ENCODE data around the gene GADL1. TPM values are rescaled to one million over a fixed set of nuclear protein-coding genes. Genes with fewer than 3 reads are reported as not detected.

The GADL1 gene
- total RNA-seq, 1 donor = 0.18 TPM

DNA sequence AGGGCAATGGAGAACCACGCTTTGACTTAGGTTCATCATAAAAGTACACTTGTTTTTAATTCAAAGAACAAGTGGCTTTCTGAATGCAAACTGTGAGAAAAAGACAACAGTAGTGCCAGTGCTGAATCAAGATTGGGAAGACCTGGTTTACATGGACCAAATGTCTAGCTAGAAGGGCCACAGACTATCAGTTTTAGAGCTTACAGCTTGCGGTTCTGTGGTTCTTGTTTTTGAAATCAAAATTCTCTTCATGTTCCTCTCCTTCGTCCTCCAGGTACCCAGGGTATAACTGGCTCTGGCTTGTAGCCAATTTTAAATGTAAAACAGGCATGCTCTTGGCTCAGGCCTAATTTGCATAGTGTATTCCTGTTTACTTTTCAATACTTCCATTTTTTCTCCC lies 163.5 kb downstream of the GADL1 start:
- H3K4me3 ChIP-seq (ENCODE audit: low read depth, low read length) = no peak overlapping the region

GRCh38 chr3:30729936-30730335 lies 164.5 kb downstream of the GADL1 start:
- no peak overlapping the region for H3K4me3 ChIP-seq (ENCODE audit: low read depth, low read length)
- no peak for DNase-seq (ENCODE audit: low read depth)
- no peak for TF ChIP-seq CTCF (IDR thresholded peaks at IDR 0.05; ENCODE audit: insufficient read depth, low read length)

More for the DNA sequence above, 163.5 kb downstream of the GADL1 start:
- DNase-seq (ENCODE audit: low read depth) = no peak
- no peak for TF ChIP-seq CTCF (IDR thresholded peaks at IDR 0.05; ENCODE audit: insufficient read depth, low read length)

GRCh38 chr3:30729512-30729911 lies 164.9 kb downstream of the GADL1 start:
- no peak for TF ChIP-seq CTCF (IDR thresholded peaks at IDR 0.05; ENCODE audit: insufficient read depth, low read length)
- no peak for DNase-seq (ENCODE audit: low read depth)
- no peak overlapping the region for H3K4me3 ChIP-seq (ENCODE audit: low read depth, low read length)

- no peak for DNase-seq (ENCODE audit: low read depth)
- TF ChIP-seq CTCF (IDR thresholded peaks at IDR 0.05; ENCODE audit: insufficient read depth, low read length) = no peak
- H3K4me3 ChIP-seq (ENCODE audit: low read depth, low read length) = no peak overlapping the region
These were observed 166.3 kb downstream of the GADL1 start for GRCh38 chr3:30728143-30728542.

DNA sequence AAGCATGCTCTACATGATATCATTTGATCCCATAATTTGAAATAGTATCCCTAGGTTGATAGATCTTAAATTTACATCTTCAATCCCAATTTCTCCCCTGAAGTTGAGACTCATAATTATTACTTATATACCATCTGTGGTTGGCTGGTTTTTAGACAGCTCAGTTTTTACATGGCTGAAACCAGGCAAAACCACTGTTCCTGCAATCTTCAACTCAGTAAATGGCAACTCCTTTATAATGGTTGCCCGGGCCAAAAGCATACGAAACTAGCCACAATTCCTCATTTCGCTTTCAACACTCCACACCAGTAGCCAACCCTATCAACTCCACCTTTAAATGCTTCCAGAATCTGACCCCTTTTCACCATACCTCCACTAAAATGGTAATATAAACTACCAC lies 169.6 kb downstream of the GADL1 start:
- no peak for TF ChIP-seq CTCF (IDR thresholded peaks at IDR 0.05; ENCODE audit: insufficient read depth, low read length)
- H3K4me3 ChIP-seq (ENCODE audit: low read depth, low read length) = no peak overlapping the region
- no peak for DNase-seq (ENCODE audit: low read depth)

DNA sequence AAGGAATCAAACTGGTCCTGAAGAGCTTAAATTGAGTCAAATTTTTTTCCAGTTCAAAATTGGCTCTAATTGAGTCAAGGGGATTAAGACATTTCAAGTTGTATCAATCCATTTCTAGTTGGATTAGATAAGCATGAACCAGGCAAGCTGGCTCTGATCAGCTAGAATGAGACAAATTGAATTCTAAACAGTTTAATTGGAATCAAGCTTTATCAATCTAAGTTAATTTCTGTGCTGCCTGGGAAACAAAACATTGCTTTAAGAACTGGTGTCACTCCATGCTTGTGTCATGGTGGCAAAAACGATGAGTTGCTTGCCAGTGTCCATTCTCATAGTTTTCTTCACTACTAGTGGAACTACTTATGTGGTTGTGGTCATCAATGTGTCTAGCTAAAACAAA lies 171.2 kb downstream of the GADL1 start:
- no peak for TF ChIP-seq CTCF (IDR thresholded peaks at IDR 0.05; ENCODE audit: insufficient read depth, low read length)
- no peak overlapping the region for H3K4me3 ChIP-seq (ENCODE audit: low read depth, low read length)
- no peak for DNase-seq (ENCODE audit: low read depth)

DNA sequence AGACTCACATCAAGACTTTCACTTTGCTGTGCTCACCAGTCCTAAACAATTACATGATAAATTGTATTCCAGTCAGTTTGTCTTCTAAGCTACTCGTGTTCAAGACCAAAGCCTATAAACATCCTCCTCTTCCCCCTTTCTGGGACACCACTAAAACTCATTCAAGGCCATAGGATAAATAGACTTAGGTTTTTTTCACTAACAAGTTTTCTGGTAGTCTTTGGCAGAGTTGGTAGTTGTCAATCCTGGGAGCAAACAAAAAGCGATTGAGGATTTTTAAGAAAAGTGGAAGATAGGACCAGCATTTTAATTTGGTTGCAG lies 173.2 kb downstream of the GADL1 start:
- DNase-seq (ENCODE audit: low read depth) = no peak
- TF ChIP-seq CTCF (IDR thresholded peaks at IDR 0.05; ENCODE audit: insufficient read depth, low read length) = no peak
- no peak overlapping the region for H3K4me3 ChIP-seq (ENCODE audit: low read depth, low read length)
